NCI-H1436 treated with DMSO at 0.1 percent for 48 hours (cell line): ENCODE results near the gene ENC1.
A peak's percentile ranks its signal among the peaks of the same experiment; 100 is the strongest.

Source experiments
- DNase-seq: peaks from one replicate; lab custom pipeline; 2025; lab: John Stamatoyannopoulos, UW

ENC1 gene

DNA sequence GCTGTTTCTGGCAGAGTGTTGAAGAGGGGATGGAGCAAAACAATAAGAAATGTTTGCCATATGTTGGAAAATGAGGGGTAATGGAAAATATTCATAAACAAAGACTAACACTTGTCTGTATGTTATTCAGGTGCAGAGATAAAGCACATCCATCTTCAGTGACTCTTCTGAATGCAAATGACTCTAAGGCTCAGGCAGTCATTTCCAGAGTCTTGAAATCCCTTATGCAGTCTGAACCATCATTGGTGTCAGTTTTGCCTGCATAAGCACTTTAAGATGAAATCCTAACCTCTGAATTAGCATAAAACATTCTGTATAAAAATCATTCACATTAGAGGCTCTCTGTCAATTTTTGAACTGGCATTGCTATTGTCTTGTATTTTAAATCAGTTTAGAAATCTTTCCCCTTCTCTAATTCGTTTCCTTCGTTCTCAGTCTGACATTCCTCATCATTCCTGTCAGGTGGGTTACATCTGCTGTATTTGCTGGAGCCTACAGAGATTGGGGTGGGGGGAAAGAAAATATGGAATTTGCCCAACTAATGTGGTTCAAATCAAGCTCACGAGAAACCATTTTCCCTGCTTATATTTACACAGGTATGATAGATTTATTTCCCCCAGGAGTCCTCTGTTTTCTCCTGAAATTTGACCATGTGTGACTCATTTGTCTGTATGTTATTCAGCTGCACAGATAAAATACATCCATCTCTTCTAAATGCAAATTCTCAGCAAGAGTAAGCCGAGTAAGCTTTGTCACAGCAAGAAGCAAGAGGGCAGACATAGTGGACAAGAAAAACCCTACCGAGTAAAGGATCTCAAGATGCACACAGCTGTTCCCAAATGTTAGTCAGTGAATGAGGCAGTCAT lies 31.6 kb downstream of the ENC1 start:
- DNase-seq, result peak; percentile 25

DNA sequence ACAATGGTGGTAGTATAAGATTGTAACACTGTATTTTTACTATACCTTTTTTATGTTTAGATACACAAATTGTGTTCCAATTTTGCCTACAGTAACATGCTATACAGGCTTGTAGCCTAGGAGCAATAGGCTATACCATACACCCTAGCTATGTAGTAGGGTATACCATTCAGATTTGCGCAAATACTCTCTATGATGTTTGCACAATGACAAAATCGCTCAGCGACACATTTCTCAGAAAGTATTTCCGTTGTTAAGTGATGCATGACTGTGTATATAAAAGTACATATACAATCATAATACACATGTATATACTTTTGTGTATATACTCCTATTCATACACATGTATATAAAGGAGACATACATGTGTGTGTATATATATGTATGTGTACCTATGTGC lies 34.8 kb downstream of the ENC1 start:
- no peak for DNase-seq

DNA sequence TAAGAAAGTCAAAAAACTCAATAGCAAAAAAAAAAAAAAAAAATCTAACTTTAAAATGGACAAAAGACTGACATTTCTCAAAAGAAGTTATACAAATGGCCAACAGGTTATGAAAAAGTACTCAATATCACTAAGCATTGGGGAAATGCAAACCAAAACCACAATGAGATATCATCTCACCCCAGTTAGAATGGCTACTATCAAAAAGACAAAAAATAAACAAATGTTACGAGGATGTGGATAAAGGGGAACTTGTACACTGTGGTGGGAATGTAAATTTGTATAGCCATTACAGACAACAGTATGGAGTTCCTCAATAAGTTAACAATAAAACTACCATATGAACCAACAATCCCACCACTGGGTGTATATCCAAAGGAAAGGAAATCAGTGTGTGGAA lies 37.2 kb downstream of the ENC1 start:
- no peak for DNase-seq

DNA sequence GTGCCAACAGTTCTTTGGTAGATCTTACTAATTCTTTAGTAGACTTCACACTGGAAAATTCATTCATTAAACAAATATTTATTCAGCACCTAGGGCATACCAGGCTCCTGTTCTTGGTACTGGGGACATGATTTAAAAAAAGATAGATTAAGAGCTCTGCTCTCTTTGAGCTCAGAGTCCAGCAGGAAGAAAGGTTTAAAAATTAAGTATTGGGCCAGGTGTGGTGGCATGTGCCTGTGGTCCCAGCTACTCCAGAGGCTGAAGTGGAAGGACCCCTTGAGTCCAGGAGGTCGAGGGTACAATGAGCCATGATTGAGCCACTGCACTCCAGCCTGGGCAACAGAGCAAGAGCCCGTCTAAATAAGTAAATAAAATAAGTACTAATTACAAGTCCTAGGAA lies 41.4 kb downstream of the ENC1 start:
- no peak for DNase-seq

DNA sequence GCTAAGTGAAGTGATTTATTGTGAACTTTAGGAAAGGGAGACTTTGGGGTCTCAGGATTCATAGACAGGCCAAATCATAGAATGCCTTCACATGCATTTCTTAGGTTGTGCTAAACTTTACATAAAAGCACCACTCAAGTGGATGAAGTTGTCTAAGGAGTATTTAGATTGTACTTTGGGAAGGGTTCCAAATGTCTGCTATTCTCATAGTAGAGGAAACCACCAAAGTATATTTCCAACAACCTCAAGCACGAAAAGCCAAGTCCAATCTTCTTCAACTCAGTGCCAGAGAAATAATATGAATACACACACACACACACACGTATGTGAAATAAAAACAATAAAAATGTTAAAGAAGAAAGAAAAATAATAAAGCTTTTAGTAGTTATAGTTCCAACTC lies 41.8 kb downstream of the ENC1 start:
- no peak for DNase-seq

DNA sequence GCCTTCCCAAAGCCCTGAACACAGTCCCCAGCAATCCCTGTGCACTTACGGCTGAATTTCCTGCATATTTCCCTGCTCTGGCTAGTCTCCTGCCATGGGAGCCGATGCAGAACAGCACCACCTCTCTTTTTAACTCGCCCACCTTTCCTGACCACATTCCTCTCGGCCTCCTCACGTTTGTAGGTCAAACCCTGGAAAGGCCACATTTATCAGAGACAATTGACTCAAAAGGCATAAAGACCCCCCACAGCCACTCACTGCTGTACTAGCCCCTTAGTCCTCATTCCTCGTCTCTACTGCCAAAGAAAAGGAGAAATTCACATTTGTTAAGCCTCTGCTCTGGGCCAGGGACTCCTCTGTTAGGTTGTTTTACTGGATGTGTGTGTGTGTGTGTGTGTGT lies 43.6 kb downstream of the ENC1 start:
- no peak for DNase-seq

DNA sequence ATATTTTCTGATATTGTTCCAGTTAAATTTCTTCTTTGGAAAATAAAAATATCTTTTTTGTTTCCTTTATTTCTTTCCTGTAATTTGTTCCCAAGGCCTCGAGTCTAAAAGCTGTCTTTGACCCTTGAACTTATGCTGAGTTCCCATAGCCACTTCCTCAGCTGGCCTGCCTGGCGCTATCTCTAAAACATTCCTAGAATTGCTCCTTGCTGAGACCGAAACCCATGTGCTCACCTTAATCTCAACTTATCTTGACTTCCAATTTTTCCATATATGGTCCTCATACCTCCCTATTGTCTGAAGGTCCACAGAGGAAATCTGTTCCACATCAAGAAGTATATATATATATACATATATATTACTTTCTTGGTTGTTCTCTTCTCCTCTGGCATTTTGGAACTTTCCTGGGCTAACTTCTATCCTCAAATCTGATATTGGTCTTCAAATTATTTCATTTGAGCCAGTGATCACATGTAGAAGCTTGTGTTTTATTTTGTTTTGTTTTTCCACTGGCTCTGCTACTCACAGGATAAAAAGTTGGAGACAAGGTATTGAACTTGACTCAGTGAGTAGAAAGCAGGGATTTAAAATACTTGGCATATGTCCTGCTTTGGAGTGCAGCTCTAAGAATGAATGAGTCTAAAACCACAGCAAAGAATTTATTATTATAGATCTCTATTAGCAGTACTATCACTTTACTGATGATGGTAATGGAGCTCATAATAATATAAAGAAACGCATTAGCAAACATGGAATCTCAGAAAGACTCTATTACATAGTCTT lies 45.2 kb downstream of the ENC1 start:
- DNase-seq, result no peak

DNA sequence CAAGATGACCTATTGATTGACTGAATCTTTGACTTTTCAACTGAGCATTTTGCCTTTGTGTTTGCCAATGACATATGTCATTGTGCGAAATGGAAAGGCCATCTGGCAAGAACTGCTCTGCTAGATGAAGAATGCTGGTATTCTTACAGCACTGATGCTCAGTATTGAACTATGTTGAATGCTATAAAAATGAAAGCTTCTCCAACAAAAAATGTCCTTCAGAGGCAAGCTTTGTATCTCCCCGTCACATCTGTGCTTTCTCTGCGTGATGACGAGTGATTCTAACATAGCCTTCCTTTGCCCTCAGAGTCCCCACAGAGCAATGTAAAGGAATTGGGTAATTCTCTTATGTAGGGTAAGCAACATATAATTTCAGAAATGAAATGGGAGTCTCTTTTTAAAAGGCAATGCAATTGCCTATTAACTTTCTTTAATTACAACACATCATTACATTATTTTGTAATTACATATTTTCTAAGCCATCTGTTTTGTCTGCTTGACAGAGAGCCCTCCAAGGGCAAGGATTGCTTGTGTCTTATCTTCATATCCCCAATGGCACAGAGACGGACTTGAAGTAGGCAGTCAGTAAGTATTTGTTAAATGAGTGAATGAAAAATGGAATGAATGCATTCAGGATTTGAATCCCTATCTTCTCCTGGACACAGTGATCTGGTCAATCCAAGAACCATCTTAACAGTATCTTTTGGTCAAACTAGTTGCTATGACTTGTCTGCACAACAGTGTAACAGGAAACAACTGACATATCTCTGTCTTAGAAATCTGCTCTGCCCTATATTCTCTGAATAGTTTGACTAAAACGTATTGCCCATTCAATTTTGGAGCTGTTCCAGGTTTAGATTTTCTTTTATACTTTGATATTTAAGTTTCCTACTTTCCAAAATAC lies 46.1 kb downstream of the ENC1 start:
- no peak for DNase-seq

DNA sequence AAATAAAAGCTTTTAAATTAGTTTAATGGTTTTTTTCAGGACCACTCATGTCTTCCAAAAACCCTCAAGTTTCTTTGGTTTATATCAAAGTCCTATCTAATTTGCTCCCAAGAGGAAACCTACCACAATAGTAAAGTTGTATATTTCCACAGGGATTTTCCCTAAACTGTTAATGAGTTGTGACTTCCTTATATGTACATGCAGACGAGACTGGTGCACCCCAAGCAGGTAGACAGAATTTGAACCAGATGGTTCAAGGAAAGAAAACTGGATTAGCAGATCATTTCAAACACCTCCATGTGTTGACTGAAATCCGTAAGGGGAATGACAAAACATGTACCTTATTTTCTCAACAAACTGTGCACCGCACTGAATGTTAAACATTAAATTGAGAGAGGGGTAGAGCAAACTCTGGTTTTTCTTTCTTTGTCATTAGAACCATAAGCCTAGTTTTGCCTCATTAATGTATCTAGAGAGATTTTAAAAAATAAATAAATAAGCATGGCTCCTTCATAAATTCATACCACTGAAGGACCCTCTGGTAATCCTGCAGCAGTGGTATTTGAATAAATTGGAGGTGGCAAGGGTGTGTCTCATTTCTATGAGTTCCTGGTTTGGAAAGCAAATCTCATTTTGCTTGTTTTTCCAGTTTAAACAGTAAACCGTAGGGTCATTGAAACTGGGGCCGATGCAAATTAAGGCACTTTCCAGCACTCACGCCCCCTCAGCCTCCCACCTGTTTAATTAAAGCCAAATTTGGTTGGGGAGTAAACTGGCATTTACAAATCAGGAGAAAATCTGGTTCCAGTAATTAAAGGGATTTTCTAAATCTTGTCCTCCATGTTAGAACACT lies 51.1 kb downstream of the ENC1 start:
- no peak for DNase-seq

DNA sequence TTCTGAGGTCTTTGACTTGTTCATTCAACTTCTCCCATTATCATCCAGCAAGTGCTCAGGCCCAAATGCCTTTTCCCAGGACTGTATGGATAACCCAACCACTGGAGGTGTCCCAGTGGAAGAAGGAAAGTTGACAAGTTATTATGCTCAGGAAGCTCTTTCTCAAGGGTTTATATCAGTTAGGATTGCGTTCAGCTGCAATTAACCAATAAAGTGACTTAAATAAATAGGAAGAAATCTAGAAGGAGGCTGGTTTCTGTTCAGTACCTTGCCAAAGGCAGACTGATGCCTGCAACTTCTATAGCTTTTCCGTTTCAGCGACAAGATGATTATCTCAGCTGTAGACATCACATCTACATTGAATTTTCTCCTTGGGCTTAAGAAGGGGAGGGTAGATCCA lies 52.1 kb downstream of the ENC1 start:
- DNase-seq, result no peak

DNA sequence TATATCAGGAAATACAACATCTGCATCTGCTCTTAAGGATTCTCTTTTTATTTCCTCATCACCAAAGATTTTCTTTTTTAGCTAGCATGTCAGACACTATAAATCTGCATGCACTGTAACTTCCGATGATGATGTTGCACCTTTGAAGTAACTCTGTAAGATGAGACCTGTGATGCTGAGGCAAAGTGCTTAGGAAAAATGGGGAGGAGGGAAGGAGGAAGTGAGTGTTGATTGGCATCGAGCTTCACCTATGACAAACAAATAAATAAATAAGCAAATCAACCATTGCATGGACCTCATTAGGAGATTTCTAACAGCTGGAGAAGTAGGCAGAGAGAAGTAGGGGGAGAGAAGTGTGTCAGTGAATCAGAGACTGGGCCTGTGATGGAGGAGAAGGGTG lies 52.6 kb downstream of the ENC1 start:
- DNase-seq, result no peak

DNA sequence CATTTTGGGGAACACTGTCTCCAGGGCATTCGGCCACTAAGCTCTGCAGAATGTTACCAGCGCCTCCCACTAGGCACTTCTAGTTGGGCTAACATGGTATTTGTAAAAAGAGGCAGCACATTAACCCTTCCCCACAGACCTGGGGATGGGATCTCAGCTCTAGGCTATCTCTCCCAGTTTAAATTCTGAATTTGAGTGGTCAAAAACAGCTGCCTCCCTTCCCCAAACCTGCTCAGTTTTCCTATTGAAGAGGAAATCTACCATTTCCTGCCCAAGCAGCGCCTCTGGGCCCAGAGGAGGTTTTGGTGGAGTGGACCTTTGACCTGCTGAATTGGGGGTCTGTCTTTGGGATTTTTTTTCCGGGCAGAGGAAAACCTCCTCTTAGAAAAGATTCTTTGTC lies 53.2 kb downstream of the ENC1 start:
- no peak for DNase-seq

DNA sequence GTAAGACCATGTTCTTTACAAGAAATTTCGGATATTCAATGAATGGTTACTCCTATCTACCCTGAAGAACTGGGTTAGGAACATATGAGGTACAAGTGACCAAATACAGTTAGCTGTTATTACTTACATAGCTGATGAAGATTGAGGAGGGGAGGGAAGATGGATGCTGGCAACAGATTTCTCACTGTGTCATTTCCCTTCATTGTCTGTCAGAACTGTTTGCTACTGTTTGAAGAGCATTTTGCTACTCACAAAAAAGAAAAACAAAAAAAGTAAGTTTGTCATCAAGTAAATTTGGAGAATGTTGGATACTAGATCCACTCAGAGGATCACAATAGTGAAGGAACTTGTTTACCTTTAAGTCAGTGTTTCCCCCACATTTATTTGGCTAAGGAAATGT lies 53.7 kb downstream of the ENC1 start:
- DNase-seq, result no peak

DNA sequence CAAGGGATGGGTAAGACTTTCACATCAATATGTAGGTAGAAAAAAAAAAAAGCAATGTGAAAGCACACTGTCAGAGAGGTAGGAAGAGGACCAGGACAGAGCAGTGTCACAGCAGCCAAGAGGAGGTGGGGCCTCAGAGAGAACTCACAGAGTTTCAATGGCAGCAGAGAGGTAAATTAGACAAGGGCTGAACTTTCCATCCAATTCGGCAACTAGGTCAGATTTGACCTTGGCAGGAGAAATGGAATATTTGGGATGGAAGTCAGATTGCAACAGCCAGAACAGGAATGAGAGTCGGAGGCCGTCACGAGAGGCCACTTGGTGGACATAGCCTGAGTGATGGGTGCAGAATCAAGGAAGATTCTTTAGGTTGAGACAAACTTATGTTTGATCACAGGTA lies 57.7 kb downstream of the ENC1 start:
- no peak for DNase-seq

DNA sequence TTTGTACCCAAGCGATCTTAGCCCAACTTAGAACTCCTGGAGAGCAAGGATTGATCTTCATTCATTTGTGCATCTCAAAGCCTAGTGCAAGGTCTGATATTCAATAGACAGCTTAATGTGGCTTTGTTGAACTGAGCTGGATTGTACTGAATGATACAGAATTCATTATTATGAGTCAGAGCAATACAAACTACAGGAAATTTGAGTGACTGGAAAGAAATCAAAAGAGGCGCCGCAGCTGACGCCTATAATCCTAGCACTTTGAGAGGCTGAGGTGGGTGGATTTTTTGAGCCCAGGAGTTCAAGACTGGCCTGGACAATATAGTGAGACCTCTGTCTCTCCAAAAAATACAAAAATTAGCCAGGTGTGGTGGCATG lies 58.6 kb downstream of the ENC1 start:
- DNase-seq, result no peak

DNA sequence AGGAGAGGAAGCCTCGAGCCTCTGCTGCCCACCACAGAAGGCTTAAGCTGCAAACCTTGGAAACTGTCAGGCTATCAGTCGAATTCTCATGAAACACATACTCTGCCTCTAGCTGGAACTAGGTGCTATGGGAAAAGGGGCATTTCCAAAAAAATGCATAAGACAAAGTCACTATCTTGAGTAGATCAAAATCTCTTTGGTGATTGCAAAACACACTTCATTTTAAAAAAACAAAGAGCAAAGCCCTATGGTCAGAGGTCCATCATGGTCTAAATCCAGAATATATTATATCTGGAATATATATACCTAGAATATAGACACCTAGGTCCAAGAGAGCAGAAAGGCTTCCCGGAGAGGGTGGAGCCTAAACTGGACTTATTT lies 59.8 kb downstream of the ENC1 start:
- DNase-seq, result no peak

DNA sequence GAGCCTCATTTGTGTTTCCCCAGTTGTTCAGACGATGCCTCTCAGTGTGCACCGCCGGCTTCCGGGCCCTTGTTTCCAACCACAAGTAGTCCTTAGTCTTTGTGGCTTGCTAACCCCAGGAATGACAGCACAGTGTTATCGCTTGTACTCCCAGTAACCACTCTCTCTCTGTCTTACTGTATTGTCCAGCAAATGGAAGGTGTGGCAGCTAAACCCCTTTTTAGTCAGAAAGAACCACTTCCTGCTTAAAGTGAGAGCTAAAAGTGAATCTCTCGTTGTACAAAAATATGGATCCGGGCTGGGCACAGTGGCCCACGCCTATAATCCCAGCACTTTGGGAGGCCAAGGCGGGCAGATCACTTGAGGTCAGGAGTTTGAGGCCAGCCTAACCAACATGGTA lies 61.3 kb downstream of the ENC1 start:
- DNase-seq, result no peak

DNA sequence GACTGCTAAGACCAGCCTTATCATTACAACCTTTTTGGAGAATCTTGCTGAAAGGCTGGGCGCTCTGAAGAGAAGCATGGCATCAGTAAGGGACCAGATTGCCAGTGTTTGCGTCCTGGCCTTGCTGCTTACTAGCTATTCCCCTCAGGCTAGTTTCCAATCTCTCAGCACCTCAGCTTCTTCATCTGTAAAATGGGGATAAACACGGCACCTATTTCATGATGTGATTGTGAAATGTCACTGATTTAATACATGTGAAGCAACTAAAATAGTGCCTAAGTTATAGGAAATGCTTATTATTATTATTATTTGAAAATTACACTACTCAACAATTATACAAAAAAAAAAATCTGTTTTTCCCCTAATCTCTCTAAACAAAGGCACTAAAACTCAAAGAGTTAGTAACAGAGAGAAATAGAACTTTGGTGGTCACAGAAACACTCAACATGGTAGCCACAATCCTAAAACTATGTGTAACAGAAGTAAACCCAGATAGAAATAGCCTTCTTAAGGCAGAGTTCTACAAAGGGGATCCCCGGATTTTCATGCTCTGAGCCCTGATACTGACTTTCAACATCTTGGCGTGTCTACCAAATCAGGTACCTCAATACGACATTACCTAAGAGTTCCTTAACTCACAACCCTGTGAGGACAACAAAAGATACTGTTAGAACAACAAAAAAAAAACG lies 62.0 kb downstream of the ENC1 start:
- no peak for DNase-seq
